GM12878 (cell line): ENCODE data around the gene RSPO3. TPM values are rescaled to one million over a fixed set of nuclear protein-coding genes. Genes with fewer than 3 reads are reported as not detected.

Experiments used
- CBX3 ChIP-seq: fragments of 200-600 bp; sonication (generic); IDR thresholded peaks from 2 replicates; pipeline ENCODE4 v1.6.1; 2016; ENCODE audit warnings: low read depth, borderline replicate concordance
- E2F4 ChIP-seq: IDR thresholded peaks from 2 replicates; pipeline ENCODE4 v1.6.1; 2012; ENCODE audit warnings: low read depth, low read length, improper control_type of control experiment
- E2F8 ChIP-seq: fragments of 450-650 bp; IDR thresholded peaks from 2 replicates; pipeline ENCODE4 v1.6.1; 2018; ENCODE audit warnings: mild to moderate bottlenecking, low read depth, moderate library complexity; ENCODE audit not compliant: partially characterized antibody
- HDGF ChIP-seq: fragments of 450-650 bp; IDR thresholded peaks from 2 replicates; pipeline ENCODE4 v1.6.1; 2016; ENCODE audit warnings: antibody characterized with exemption
- MAX ChIP-seq: IDR thresholded peaks from 2 replicates; pipeline ENCODE4 v1.6.1; 2012; ENCODE audit warnings: low read depth, low read length, improper control_type of control experiment
- NFYA ChIP-seq: IDR thresholded peaks from 2 replicates; pipeline ENCODE4 v1.6.1; 2011; ENCODE audit warnings: low read depth, mild to moderate bottlenecking, low read length, improper control_type of control experiment, borderline replicate concordance
- RAD21 ChIP-seq: IDR thresholded peaks from 2 replicates; pipeline ENCODE4 v1.6.1; 2011; ENCODE audit warnings: mild to moderate bottlenecking, low read depth, low read length, moderate library complexity; ENCODE audit not compliant: insufficient read depth
- ZNF207 ChIP-seq: fragments of 450-650 bp; IDR thresholded peaks from 2 replicates; pipeline ENCODE4 v1.6.1; 2014; ENCODE audit warnings: antibody characterized with exemption, mild to moderate bottlenecking, borderline replicate concordance
- ZNF622 ChIP-seq: fragments of 450-650 bp; IDR thresholded peaks from 2 replicates; pipeline ENCODE4 v1.6.1; 2017; ENCODE audit warnings: mild to moderate bottlenecking, inconsistent platforms
- polyA plus RNA-seq, 11 experiments: library from polyadenylated mRNA; depleted of rRNA in 4 of 11; unstranded in 6 of 11; stranded (reverse) in 5 of 11; fragments of >200 nt; fragmentation: Nextera tagmentation in 4 of 11; fragmentation: Illumina TruSeq in 1 of 11; extraction: Ambion mirVana in 4 of 11; extraction: Trizol in 1 of 11; gene quantifications; 1 replicate in 1 of 11; 2 replicates in 10 of 11; pipeline versions ENCODE4 v1.2.1 to v1.2.3, GENCODE V29; 2011 to 2016; ENCODE audit warnings: inconsistent platforms in 2 of 11, missing spikeins in 2 of 11, low read depth in 1 of 11
- total RNA-seq, 4 experiments: library from RNA; depleted of rRNA in 3 of 4; stranded (reverse); fragments of >200 nt in 3 of 4; fragmentation: Illumina TruSeq in 1 of 4; extraction: Trizol in 1 of 4; gene quantifications; 2 replicates each; pipeline versions ENCODE4 v1.2.1 to v1.2.3, GENCODE V29; 2013 to 2021

Gene RSPO3
- total and polyA plus RNA-seq, 10 of the 15 experiments (the other 5 are each of a cell fraction or from before 2014, with no cell fraction given): 0.16 TPM; not detected in 9

- TF ChIP-seq E2F8 (no peak), MAX (no peak), E2F4 (no peak), NFYA (no peak), RAD21 (no peak), ZNF207 (no peak), HDGF (no peak), ZNF622 (no peak), CBX3 (no peak)
These were observed 38.4 kb upstream of the RSPO3 start (continued) for GRCh38 chr6:127080081-127080480.
